Loucy (cell line): Measurements from ENCODE around the gene PDE10A.
"Not testable (repeated sequence)": the region's sequence is repeated elsewhere in the genome, so short reads cannot be mapped to it uniquely, and the experiment has no call there.

Experiments
- H2AFZ ChIP-seq: fragments of 200-600 bp; sonication (generic); 2 replicates; pipeline ENCODE4 v1.6.0; 2016; ENCODE audit warnings: antibody characterized with exemption, mild to moderate bottlenecking, low read length, moderate library complexity
- H3F3A ChIP-seq: fragments of 200-600 bp; 2 replicates; pipeline ENCODE4 v1.6.0; 2016; ENCODE audit warnings: antibody characterized with exemption, low read depth, mild to moderate bottlenecking
- H3K27me3 ChIP-seq: fragments of 200-600 bp; sonication (generic); 2 replicates; pipeline ENCODE4 v1.6.1; 2014; ENCODE audit warnings: low read length, mild to moderate bottlenecking; ENCODE audit not compliant: insufficient read depth, poor library complexity, severe bottlenecking
- H3K36me3 ChIP-seq: fragments of 200-600 bp; sonication (generic); 2 replicates; pipeline ENCODE4 v1.6.1; 2016; ENCODE audit warnings: low read length; ENCODE audit not compliant: insufficient read depth
- H3K4me1 ChIP-seq: fragments of 200-600 bp; sonication (generic); 2 replicates; pipeline ENCODE4 v1.5.1; 2014; ENCODE audit warnings: low read length, mild to moderate bottlenecking; ENCODE audit not compliant: insufficient read depth, poor library complexity, severe bottlenecking
- H3K4me2 ChIP-seq: fragments of 200-600 bp; sonication (generic); 2 replicates; pipeline ENCODE4 v1.6.0; 2014; ENCODE audit warnings: antibody characterized with exemption, low read length, low read depth, mild to moderate bottlenecking; ENCODE audit not compliant: poor library complexity, severe bottlenecking
- H3K4me3 ChIP-seq: fragments of 200-600 bp; sonication (generic); 2 replicates; pipeline ENCODE4 v1.5.1; 2014; ENCODE audit warnings: low read length, mild to moderate bottlenecking, mixed read lengths; ENCODE audit not compliant: poor library complexity, severe bottlenecking
- H3K79me2 ChIP-seq: fragments of 200-600 bp; sonication (generic); 2 replicates; pipeline ENCODE4 v1.6.1; 2014; ENCODE audit warnings: low read length; ENCODE audit not compliant: insufficient read depth
- H3K9ac ChIP-seq: fragments of 200-600 bp; sonication (generic); 2 replicates; pipeline ENCODE4 v1.6.0; 2014; ENCODE audit warnings: mild to moderate bottlenecking, low read depth, low read length, moderate library complexity; ENCODE audit not compliant: poor library complexity, severe bottlenecking
- H3K9me2 ChIP-seq: fragments of 200-600 bp; sonication (generic); replicated peaks from 2 replicates; pipeline ENCODE4 v1.6.1; 2016; ENCODE audit warnings: low read depth, low read length, mixed read lengths
- H3K9me3 ChIP-seq: fragments of 200-600 bp; sonication (generic); 2 replicates; pipeline ENCODE4 v1.6.1; 2014; ENCODE audit warnings: mild to moderate bottlenecking, antibody characterized with exemption, low read length, low read depth; ENCODE audit not compliant: insufficient read depth
- H4K20me1 ChIP-seq: fragments of 200-600 bp; sonication (generic); 2 replicates; pipeline ENCODE4 v1.6.0; 2014; ENCODE audit warnings: antibody characterized with exemption, low read length, mild to moderate bottlenecking; ENCODE audit not compliant: insufficient read depth, poor library complexity, severe bottlenecking
- EZH2phosphoT487 ChIP-seq: fragments of 200-600 bp; IDR thresholded peaks from 2 replicates; pipeline ENCODE4 v1.6.1; 2018; ENCODE audit warnings: antibody characterized with exemption, mild to moderate bottlenecking, moderate library complexity, borderline replicate concordance
- TF ChIP-seq, protein P1 (sequence below): fragments of 200-600 bp; sonication (generic); conservative IDR thresholded peaks from 2 replicates; pipeline ENCODE4 v1.5.1; 2014; ENCODE audit warnings: mild to moderate bottlenecking, antibody characterized with exemption, low read length

PDE10A gene

DNA sequence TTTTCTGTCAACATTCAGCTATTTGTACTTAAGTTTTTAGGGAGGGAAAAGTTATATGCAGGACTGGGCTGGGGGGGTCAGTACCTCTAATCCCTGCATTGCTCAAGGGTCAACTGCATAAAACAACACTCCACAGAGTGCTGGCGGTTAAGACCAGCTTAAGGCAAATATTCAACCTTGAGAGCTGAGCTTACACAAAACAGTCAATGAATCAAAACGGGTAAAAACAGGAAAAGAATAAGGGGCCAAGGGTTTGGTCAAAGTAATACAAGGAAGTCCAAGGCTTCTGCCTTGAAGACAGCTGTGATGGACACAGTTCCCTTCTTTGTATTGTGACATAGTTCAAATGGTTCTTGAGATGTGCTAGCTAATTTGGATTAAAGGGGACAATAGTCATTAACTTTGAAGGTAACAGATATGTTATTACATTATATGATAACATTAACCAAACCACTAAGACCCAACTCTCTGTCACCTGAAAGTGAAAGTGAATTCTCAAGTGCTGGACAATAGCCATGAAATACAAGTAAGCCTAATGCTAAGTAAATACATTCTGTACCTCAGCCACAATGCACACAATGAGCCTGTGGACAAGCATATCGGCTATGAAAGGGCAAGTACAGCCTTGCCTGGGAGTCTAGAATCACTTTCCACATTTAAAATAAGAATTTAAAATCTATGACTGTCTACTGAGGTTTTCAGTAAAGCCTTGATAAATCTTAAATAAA is 106.8 kb downstream of the PDE10A start:
- Histone ChIP-seq H3K9me3 (no peaks in the 10 kb centered on the region), H3F3A (no peaks in the 10 kb centered on the region), H2AFZ (no peak overlapping the region), H3K79me2 (no peaks in the 10 kb centered on the region), H3K4me2 (no peak overlapping the region), H3K4me3 (no peak overlapping the region), H3K36me3 (no peaks in the 10 kb centered on the region), H3K9ac (no peak overlapping the region), H4K20me1 (no peaks in the 10 kb centered on the region), H3K9me2 (no peaks in the 10 kb centered on the region), H3K27me3 (no peaks in the 10 kb centered on the region), H3K4me1 (no peaks in the 10 kb centered on the region)
- no peak for TF ChIP-seq EZH2phosphoT487
- TF ChIP-seq, protein P1, sequence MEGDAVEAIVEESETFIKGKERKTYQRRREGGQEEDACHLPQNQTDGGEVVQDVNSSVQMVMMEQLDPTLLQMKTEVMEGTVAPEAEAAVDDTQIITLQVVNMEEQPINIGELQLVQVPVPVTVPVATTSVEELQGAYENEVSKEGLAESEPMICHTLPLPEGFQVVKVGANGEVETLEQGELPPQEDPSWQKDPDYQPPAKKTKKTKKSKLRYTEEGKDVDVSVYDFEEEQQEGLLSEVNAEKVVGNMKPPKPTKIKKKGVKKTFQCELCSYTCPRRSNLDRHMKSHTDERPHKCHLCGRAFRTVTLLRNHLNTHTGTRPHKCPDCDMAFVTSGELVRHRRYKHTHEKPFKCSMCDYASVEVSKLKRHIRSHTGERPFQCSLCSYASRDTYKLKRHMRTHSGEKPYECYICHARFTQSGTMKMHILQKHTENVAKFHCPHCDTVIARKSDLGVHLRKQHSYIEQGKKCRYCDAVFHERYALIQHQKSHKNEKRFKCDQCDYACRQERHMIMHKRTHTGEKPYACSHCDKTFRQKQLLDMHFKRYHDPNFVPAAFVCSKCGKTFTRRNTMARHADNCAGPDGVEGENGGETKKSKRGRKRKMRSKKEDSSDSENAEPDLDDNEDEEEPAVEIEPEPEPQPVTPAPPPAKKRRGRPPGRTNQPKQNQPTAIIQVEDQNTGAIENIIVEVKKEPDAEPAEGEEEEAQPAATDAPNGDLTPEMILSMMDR, result no peak

DNA sequence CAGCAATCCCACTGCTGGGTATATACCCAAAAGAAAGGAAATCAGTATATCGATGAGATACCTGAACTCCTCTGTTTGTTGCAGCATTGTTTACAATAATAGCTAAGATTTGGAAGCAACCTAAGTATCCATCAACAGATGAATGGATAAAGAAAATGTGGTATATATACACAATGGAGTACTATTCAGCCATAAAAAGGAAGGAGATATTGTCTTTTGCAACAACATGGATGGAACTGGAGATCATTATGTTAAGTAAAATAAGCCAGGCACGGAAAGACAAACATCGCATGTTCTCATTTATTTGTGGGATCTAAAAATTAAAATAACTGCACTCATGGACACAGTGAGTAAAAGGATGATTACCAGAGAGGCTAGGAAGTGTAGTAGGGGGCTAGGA is 108.4 kb downstream of the PDE10A start:
- not testable (repeated sequence) for H3K36me3 ChIP-seq, H3K9me2 ChIP-seq, H3K4me1 ChIP-seq, H3K9ac ChIP-seq, H2AFZ ChIP-seq, H3K4me2 ChIP-seq, H3K9me3 ChIP-seq, H3F3A ChIP-seq, H3K79me2 ChIP-seq, H3K4me3 ChIP-seq, H4K20me1 ChIP-seq, H3K27me3 ChIP-seq

GRCh38 chr6:165552248-165552736 is 110.7 kb downstream of the PDE10A start:
- H3K9me2 ChIP-seq, result no peaks in the 10 kb centered on the region
- H3K9ac ChIP-seq, result no peak overlapping the region
- H4K20me1 ChIP-seq, result no peaks in the 10 kb centered on the region
- no peaks in the 10 kb centered on the region for H3F3A ChIP-seq
- no peaks in the 10 kb centered on the region for H3K4me1 ChIP-seq
- no peaks in the 10 kb centered on the region for H3K36me3 ChIP-seq
- no peak overlapping the region for H2AFZ ChIP-seq
- TF ChIP-seq, protein P1, result no peak
- no peak for TF ChIP-seq EZH2phosphoT487
- no peak overlapping the region for H3K4me2 ChIP-seq
- H3K9me3 ChIP-seq, result no peaks in the 10 kb centered on the region
- H3K27me3 ChIP-seq, result no peaks in the 10 kb centered on the region
- no peaks in the 10 kb centered on the region for H3K79me2 ChIP-seq
- no peak overlapping the region for H3K4me3 ChIP-seq

- Histone ChIP-seq H3F3A (no peaks in the 10 kb centered on the region), H3K36me3 (no peaks in the 10 kb centered on the region), H3K9me3 (no peaks in the 10 kb centered on the region), H3K79me2 (no peaks in the 10 kb centered on the region), H3K4me3 (no peak overlapping the region), H3K9me2 (no peaks in the 10 kb centered on the region), H4K20me1 (no peaks in the 10 kb centered on the region), H3K4me2 (no peak overlapping the region), H3K27me3 (no peaks in the 10 kb centered on the region), H3K9ac (no peak overlapping the region), H2AFZ (no peak overlapping the region), H3K4me1 (no peaks in the 10 kb centered on the region)
- TF ChIP-seq, protein P1, result no peak
- TF ChIP-seq EZH2phosphoT487, result no peak
Measured at GRCh38 chr6:165551828-165552227, 111.2 kb downstream of the PDE10A start.
